HG03064 (cell line): ENCODE data around the gene ZNF622.
"Not testable (repeated sequence)": the region's sequence is repeated elsewhere in the genome, so short reads cannot be mapped to it uniquely, and the experiment has no call there.

Experiments
- ATAC-seq: cut with Tn5 transposase; IDR thresholded peaks from one replicate; pipeline ENCODE4 v1.9.1; 2021; ENCODE audit warnings: low read depth; ENCODE audit not compliant: unreplicated experiment

The ZNF622 gene

DNA sequence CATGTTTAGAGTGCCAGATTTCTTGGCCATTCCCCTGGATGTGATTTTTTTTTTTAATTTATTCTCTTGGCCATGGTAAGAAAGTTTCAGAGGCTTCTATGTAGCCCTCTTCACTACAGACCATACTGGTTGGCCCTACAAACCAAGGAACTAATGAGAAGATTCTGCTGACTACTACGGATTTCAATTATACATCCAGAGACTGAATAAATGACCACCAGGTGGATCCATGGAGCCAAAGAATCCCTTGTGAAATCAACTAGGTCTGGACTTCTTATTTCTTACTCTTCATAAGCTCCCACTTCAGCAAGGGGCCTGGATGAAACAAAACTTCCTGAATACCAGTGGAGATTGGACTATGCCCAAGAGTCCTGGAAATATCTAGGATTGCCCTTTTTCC, 27.6 kb downstream of the ZNF622 start:
- no peak for ATAC-seq

DNA sequence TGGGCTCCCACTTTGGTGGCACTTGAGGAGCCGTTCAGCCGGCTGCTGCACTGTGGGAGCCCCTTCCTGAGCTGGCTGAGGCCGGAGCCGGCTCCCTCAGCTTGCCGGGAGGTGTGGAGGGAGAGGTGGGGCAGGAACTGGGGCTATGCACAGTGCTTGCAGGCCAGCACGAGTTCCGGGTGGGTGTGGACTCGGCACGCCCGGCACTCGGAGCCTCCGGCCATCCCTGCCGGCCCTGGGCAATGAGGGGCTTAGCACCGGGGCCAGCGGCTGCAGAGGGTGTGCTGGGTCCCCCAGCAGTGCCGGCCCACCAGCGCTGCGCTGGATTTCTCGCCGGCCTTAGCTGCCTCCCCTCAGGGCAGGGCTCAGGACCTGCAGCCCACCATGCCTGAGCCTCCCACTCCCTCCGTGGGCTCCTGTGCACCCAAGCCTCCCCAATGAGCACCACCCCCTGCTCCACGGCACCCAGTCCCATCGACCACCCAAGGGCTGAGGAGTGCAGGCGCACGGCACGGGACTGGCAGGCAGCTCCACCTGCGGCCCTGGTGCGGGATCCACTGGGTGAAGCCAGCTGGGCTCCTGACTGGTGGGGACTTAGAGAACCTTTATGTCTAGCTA, 29.4 kb downstream of the ZNF622 start:
- ATAC-seq: not testable (repeated sequence)

DNA sequence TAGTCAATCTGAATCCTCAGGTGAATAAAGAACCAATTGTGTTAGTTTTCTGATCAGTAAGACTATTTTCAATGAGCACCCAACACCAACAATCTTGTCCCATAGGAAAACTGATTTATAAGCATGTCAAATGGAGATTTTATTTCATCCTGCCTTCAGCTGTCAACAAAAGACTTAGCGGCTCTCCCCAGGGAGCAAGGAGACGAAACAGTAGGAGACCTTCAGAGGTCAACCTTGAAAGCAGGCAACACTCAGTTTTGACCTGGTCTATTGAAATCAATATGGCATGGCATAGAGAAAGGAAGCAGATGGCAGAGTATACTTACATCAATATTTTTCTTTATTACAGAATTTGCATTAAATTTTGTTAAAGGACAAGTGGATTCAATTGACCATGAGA, 34.1 kb downstream of the ZNF622 start:
- ATAC-seq: no peak

DNA sequence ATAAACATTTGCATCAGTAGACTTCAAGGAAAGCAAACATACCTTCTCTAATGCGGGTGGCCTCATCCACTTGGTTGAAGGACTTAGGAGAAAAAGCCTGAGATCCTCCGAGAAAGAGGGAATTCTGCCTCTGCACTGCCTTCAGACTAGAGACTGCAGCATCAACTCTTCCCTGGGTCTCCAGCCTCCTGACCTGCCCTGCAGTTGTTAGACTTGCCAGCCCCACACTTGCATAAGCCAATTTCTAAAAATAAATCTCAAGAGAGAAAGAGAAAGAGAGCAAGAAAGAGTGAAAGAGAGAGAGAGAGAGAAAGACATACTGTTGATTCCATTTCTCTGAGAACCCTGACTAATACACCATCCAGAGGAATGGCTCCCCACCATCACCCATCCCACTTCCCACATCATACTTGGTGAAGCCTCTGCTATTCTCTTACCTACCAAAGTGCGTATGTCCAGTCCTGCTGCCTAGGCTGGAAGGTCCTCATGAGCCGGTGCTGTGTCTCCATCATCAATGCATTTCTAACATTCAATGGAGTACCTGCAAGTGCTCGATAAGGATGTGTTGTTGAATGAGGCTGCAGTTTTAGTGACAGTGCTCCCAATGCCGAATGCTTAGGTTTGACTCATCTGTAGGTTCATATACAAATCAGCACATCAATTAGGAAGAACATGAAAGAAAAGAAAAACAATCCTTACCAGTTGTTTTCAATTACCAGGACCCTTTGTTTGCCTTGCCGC, 35.1 kb downstream of the ZNF622 start:
- ATAC-seq: no peak

DNA sequence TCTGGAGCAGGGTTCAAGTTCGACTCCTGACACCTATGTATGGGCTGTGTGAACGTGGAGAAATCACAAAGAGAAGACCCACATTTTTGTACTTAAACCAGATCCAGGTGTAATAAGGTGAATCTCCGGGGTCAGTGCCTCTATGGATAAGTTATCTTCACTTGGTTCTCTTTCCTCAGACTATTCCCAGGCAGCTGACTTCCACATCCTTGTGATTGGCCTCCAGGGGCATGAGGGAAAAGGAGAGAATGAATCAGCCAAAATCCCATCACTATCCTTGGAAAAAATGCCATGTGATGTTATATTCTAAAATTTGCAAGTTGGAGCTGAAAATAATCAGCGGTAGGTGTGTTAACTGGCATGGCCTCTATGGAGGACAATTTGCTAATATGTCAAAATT, 37.2 kb downstream of the ZNF622 start:
- ATAC-seq: no peak

DNA sequence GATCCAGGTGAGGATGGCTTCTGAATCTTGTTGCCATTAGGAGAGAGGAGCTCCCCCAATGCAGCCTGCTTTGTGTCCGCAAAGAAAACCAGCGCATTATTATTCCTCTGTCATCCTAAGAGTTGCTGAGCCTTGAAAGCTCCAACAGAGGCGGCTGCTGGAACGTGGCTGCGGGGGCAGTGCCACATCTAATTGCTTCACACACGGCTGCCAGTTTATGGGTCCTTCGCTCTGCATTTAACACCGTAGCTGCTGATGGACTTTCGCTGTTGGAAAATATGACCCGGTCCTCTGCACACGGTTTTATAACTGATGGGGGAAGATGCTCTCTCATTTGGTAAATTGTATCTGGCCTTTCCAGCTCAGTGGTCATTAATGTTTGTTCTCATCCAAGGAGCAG, 38.0 kb downstream of the ZNF622 start:
- no peak for ATAC-seq

DNA sequence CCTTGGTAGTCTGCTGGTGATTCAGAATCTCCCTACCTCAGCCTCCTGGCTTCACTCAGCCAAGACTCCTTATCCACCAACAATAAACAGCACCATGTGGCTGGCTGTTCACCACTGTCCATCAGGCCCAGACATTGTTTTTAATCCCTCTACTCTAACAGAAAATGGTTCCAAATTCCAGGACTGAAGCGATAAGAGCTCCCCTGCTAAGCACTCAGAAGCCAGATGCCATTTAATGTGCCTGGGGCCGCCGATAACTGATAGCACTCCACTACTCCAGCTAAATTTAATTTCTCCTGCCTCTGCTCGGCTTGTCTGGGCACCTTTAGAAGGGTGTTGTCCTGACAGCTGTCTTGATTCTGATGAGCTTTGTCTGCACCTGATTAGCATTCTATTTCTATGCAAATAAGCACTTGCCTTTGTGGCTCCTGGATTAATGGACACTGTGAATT, 47.1 kb downstream of the ZNF622 start:
- no peak for ATAC-seq

DNA sequence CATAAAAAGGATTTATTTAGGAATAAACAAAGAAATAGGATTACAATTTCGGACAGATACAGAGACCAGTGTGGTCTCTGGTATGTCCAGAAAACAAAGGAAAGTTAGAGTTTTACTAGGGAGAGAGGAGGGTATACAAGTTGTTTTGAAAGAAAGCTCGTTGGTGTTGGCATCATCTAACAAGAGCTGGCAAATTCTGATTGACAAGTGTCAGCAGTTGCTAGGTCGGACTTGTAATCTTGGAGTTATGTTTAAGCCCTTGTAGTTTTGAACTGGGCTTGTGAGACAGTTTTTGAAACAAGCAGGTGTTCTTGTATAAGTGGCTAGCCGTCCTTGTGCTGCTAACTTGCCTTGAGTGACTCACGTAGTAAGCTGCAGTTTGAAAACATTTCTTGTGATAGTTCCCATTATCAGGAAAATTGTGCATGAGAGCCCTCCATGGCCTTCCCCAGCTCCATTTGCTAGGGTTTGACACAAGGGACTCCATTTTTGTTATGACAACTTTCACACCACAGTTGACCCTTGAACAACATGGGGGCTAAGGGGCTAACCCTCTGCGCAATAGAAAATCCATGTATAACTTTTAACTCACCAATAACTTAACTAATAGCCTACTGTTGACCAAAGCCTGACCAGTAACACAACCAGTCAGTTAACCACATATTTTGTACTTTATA, 48.1 kb downstream of the ZNF622 start:
- ATAC-seq: no peak

DNA sequence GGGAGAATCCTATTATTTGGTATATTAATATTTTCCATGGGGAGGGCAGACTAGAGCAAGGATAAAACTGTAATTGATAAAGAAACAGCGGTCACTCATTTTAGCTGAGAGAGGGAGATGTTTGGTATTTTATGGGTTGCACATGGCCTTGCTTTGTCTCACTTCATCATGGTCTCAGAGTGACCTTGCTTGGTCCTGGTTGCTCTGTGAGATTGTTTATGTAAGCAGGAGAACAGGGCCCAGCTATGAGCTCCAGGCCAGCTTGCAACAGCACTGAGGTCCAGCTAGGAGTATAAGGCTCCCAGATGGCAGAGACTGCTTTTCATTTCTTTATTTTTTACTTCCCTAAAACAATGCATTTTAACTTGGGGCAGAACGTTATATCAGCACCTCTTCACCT, 50.7 kb downstream of the ZNF622 start:
- ATAC-seq: no peak

DNA sequence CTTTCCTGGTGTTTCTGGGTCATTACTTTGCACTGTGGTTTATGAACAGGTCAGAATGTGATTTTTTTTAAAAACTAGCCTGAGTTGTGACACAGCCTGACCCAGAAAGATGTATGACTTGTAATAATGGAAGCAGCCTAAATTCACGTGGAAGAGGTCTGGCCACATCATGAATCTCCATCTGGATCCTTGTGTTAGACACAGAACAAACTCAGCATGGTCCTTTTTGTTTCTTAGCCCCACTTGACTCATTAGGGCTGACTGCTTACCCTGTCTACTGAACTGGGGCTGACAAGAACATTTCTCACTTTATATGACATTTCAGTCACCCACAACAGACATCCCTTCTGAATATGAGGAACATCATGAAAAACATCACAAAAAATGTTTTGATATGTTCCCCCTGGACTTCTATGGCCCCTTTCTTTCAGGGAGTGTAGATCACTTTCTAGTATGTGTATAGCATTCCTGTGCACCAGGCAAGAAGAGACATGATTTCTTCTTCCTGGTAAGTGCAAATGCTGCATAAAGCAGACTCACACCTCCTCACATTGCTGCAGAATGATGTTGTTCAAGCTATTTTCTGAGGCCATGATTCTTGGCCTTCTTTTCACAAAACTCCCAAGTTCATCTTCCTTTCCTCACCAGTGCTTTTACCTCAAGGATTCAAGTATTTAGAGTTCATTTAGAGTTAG, 52.3 kb downstream of the ZNF622 start:
- no peak for ATAC-seq

DNA sequence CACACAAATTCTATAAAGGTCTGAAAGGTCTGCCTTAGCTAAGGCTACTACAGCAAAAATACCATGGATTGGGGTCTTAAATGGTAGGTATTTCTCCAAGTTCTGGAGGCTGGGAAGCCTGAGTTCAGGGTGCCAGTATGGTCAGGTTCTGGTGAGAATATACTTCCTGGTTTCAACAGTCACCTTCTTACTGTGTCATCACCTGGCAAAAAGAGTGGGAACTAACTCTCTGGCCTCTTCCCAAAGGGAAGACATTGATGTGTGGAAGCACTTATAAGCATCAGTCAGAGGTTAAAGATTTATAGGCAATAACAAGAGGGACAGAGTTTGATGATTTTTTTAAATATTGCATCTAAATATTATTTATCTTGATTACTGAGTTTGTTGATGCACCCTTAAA, 53.0 kb downstream of the ZNF622 start:
- no peak for ATAC-seq

DNA sequence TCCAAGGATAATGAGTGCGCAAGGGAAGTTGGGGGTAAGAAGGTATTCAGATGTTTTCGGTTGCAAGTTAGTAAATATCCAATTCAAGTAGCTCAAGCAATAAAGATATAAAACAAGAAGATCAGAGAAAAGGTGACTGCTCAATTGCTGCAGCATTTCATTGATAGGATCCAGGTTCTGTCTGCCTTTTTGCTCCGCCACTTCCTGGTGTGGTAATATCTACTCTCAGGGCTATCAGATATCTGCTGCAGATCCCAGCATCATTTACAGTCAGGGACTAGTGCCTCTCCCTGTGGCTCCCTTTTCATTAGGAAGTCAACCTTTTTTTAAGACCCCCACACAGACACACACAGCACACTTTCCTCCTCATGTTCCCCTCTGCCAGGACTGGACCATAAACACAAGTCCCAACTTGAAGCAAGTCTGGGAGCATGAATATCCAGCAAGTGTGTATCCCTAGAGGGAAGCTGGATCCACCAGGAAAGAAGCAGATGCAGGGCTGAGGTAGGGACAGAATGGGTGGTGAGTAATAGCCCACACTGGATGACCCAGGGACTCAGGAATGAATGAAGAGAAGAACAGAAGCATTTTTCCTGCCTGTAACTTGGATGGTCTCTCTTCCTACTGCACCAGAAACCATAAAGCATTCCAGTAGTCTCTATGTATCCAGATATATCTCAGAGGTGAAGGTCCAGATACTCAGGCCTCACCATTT, 53.7 kb downstream of the ZNF622 start:
- no peak for ATAC-seq

DNA sequence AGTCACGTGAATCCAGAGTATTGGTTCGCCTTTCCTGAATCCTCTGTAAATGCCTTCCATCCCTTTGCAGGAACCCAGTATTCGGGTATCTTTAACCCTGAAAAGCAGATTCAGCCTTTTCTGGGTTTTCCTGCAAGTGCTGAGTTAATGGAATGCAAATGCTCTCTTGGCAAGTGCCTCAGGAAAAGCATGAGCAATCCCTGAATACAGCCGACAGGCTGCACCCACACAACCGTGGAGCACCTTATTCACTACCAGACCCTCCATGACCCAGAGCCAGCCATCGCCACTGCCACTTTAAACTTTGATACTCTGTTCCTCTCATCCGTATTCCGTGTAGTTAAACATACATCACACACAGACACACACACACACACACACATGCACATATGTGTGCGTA, 54.4 kb downstream of the ZNF622 start:
- no peak for ATAC-seq

DNA sequence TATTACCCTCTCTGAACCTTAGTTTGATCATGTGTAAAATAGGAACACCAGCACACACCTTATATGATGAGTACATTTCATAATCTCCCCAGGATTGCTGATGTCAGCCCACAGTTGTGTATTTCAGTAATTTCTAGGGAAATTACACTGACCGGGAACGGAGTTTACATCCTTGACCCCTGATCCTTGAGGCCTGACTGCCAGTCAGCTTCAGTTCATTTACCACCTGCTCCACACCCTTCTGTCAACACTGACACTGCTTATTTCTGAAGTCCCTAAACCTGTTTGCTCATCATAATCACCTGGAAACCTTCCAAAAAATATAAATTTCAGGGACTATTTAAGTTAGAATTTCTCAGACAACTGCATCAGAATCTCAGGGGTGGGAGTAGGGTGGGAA, 55.3 kb downstream of the ZNF622 start:
- no peak for ATAC-seq

DNA sequence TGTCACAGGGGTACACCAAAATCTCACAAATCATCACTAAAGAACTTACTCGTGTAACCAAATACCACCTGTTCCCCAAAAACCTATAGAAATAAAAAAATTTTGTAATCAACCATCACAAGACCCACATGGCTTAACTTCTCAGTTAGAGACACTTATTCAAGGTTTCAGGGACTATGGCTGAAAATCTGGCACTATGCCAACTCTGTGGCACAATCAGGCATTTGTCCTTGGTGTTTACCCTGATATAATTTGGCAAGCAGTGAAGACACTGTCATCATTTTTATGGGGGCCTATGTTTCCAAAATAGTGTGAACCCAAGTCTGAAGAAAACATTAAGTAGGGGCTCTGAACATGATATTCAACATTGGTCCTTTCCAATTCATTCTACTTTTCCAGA, 59.0 kb downstream of the ZNF622 start:
- no peak for ATAC-seq

DNA sequence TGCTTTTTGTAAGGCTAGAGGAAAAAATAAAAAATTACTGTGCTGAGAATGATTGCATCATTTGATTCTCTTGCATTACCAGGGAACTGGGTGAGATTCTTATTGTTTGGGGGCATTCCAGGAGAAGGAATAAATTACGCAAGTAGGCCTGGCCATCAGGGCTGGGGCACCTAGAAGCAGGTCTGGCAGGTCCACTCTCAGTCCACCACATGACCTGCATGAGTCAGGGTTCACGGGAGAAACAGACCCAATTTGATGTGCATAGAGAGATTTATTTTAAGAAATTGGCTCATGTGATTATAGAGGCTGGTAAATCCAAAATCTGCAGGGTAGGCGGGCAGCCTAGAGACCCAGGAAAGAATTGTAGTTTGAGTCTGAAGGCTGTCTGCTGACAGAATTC, 59.6 kb downstream of the ZNF622 start:
- ATAC-seq: no peak
